Right lung (tissue), 5 donors: ENCODE data around the gene SPATA21. TPM values are rescaled to one million over a fixed set of nuclear protein-coding genes. Genes with fewer than 3 reads are reported as not detected.

Experiments used
- DNase-seq, 2 donors: peaks; one replicate each; pipeline ENCODE4 v3.0.0-alpha.2; 2013
- polyA plus RNA-seq, 5 donors: library from polyadenylated mRNA; unstranded; fragments of 120-200 nt; gene quantifications; one replicate each; pipeline versions ENCODE4 v1.2.1 to v1.2.3, GENCODE V29; 2013; ENCODE audit warnings: inconsistent platforms in 1 of 5, low replicate concordance in 1 of 5; ENCODE audit not compliant: insufficient read length in 5 of 5, insufficient read depth in 1 of 5

The SPATA21 gene
- polyA plus RNA-seq, 5 donors = 0.08 to 0.50 (median 0.33) TPM

DNA sequence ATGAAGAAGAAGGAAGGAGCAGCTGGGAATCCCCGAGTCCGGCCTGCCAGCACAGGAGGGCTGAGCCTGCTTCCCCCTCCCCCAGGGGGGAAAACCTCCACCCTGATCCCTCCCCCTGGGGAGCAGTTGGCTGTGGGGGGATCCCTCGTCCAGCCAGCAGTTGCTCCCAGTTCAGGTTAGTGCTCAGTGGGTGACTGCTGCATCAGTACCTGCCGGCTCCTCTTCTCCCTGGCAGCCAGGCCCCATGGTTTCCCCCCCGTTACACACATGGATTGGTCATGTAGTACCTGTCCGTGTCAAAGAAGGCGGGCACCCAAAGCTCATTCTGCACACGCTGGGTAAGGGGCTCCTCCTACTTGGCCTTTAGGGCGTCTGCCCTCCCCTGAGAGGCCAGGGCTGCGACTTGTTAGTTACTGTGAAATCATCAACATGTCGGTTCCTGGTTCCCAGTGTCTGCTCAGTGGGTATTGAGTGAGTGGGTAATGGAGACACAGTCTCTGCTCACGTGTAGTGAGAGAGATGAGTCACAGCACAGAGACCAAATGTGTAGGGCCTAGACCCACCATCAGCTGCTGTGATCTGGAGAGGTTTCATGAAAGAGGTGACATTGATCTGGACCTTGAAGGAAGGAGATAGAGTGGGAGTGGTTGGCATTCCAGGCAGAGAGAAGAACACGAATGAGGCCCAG is 14.8 kb upstream of the SPATA21 start:
- no peak for DNase-seq

DNA sequence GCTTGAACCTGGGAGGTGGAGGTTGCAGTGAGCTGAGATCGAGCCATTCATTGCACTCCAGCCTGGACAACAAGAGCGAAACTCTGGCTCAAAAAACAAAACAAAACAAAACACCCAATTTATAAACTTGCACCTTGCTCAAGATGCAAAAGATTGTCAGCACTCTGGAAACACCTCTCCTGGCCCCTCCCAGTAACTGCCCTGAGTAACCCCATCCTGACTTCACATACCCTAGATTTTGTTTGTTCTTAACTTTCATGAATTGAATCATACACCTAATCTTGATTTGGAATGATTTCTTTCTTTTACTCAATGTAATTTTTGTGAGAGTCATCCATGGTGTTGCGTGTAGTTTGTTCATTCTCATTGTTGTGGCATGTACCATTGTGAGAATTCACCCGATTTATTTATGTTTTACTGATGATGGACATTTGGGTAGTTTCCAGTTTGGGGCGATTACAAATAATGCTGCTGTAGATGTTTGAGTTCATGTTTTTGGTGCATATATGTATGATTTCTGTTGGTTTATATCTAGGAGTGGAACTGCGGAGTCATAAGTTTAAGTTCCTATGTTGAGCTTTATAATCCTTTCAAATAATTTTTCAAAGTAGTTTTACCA is 13.7 kb upstream of the SPATA21 start:
- no peak for DNase-seq

- no peak for DNase-seq
These were observed 12.4 kb upstream of the SPATA21 start for GRCh38 chr1:16449666-16450065.

GRCh38 chr1:16449065-16449464 is 11.8 kb upstream of the SPATA21 start:
- no peak for DNase-seq

DNA sequence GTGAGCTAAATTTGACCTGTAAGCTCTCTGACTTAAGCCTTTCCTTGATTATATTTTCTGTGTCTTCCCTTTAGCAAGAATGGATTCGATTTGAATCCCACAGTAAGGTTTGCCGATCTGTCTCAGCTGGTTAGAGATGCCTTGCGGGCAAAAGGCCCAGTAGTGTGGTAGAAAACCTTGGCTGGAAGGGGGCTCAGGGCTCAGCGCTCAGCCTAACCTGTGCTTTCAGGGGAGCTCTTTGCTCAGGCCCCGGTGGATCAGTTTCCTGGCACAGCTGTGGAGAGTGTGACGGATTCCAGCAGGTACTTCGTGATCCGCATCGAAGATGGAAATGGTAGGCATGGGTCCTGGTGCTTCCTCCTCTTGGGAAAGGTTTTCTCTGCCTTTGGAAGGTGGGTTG is 10.4 kb upstream of the SPATA21 start:
- DNase-seq = no peak

- DNase-seq = no peak
These were observed 8.9 kb upstream of the SPATA21 start for GRCh38 chr1:16446116-16446515.

GRCh38 chr1:16445052-16445451 is 7.8 kb upstream of the SPATA21 start:
- DNase-seq = no peak

DNA sequence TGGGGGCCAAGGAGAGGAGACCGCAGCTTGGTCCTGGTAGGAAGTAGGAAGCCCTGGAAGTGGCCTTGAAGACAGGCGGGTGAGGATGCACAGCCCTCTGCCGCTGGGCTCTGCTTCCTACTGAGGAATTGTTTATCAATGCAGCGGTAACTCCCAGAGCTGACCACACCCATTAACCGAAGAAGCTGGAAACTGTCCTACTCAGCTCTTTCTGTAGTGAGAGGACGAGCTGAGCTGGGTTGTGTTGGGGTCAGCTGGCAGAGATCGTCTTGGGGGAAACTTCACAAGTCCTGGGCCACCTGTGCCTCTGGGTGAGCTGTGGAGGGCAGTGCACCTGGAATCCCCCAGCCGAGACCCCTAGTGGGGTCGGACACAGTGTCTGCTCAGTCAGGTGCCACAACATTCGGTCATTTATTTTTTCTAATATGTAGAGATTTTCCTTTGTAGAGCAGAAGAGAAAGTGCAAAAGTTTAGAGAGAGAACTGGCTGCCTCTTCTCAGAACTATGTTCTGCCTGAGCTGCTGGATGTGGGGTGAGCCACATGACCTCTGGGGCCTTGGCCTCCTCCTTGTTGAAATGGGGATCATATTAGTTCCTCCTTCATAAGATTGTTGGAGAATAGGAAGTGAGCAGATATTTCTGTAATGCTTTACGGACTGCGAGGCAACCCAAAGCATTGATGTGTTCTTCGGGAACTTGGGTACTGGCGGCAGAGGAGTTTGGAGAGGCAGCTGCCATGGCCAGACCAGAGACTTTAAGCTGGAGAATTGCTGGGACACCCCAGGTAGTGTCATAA is 6.9 kb upstream of the SPATA21 start:
- DNase-seq = no peak

GRCh38 chr1:16442941-16443340 is 5.7 kb upstream of the SPATA21 start:
- DNase-seq = no peak

- DNase-seq = no peak
These were observed 5.0 kb upstream of the SPATA21 start for GRCh38 chr1:16442265-16442664.

GRCh38 chr1:16441282-16441665 is 4.0 kb upstream of the SPATA21 start:
- DNase-seq = no peak

GRCh38 chr1:16440470-16441281 is 3.5 kb upstream of the SPATA21 start, which contains the start of gene NECAP2:
NECAP2 (plus strand) TSS chr1:16440724; CDS start chr1:16440762, 38 bp downstream.
- DNase-seq = peak; percentile 87 to 90

- no peak for DNase-seq
These were observed 2.9 kb upstream of the SPATA21 start for GRCh38 chr1:16440131-16440469.

- no peak for DNase-seq
These were observed 1.7 kb upstream of the SPATA21 start for GRCh38 chr1:16438924-16439323.

GRCh38 chr1:16438516-16438915 is 1.3 kb upstream of the SPATA21 start:
- DNase-seq = no peak

DNA sequence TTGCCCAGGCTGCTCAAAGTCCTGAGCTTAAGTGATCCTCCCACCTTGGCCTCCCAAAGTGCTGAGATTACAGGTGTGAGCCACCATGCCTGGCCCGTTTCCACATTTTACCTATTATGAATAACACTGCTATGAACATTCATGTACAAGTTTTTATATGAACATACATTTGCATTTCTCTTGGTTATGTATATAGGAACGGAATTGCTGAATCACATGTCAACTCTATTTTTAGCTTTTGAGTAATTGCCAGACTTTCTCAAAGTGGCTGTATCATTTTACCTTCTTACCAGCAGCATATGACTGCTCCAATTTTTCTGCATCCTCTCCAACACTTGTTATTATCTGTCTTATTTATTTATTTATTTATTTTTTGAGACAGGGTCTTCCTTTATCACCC is 2.7 kb downstream of the SPATA21 start:
- DNase-seq = no peak

DNA sequence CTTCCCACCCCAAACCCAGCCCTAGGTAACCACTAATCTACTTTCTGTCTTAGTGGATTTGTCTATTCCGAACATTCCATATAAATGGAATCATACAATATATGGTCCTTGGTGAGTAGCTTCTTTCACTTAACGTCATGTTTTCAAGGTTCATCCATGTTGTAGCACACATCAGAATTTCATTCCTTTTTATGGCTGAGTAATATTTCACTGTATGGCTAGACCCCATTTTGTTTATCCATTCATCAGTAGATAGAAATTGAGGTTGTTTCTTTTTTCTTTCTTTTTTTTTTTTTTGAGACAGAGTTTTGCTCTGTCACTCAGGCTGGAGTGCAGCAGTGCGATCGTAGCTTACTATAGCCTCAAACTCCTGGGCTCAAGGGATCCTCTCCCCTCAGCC is 3.2 kb downstream of the SPATA21 start:
- DNase-seq = no peak

DNA sequence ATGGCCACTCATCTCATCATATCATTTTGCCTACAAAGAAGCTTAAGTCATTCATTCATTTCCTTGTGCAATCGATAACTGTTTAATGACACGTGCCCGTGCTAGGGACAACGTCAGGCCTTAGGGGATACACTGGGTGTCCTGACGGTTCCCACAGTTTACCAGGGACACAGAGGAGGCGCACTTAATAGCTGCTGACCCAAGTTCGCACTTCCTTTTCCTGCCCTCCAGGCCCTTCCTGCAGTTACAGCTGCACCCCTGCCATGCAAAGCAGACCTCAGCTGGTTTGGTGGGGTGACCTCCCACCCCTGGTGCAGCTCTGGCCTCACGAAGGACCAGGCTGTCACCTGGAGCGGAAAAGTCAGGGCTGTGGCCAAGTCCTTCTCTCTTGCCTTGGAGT is 4.2 kb downstream of the SPATA21 start:
- DNase-seq = no peak

GRCh38 chr1:16430606-16431005 is 6.6 kb downstream of the SPATA21 start:
- DNase-seq = no peak

GRCh38 chr1:16425125-16426025 is 11.8 kb downstream of the SPATA21 start:
- no peak for DNase-seq

GRCh38 chr1:16422041-16422440 is 15.2 kb downstream of the SPATA21 start:
- no peak for DNase-seq
